ENCODE measurements around the gene TNNT2.

TNNT2 gene

DNA sequence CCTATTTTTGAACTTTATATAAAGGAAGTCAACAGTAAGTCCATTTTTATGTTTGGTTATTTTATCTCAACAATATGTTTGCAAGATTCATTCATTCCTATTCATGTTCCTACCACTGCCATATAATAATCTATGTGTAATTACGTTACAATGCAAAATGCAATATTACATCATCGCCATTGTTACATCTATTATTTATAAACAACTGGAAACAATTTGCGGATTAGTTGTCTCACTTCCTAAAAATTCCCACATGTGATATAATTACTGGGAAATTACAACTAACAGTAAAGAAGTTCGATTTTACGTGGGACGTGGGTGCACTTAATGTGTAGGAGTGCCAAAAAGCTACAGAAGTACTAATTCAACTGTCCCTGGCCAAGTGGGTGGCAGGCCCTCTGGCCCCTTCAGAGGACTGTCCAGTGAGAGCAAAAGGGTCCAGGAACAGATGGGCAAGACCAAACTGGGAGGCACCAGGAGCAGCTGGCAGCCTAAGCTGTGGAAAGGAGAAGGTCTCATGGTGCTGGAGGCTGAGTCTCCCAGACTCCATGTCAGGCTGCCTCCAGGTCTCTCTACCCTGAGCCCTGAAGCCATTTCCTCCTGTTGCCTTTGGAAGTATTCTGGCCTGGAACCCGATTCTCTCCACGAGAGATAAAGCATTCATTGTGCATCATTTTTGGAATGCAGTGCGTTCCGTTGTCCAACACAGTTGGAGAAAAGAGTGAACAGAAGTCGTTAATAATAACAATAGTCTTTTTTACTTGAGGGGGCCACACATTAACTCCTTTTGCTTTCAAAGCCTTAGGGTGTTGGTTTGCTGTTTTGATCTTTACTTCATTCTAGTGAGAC, 42.9 kb downstream of the TNNT2 start:
- no peak for TF ChIP-seq ZNF274 (IDR thresholded peaks at IDR 0.05; ENCODE audit: low read depth, low read length)
- H3K4me3 ChIP-seq (ENCODE audit: low read length), result no peak overlapping the region

DNA sequence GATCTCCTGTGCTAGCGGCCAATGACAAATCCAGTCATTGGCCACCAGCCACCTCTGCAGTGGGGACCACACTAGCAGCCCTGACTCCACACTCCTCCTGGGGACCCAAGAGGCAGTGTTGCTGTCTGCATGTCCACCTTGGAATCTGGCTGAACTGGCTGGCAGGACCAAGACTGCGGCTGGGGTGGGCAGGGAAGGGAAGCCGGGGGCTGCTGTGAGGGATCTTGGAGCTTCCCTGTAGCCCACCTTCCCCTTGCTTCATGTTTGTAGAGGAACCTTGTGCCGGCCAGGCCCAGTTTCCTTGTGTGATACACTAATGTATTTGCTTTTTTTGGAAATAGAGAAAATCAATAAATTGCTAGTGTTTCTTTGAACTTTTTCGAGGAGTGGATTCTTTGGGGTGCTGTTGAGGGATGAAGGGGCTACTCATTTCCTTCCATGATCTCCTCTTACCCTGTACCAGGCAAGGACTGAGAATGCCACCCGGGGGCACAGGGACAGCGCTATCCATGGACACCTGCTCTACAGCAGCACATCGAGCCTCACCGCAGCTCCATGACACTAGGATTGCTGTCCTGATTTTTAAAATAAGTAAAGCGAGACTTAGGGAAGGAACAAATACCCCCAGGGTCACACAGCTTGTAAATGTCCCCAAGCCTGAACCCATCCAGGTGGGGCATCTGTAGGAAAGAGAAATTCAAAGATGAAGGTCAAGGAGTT, 44.7 kb downstream of the TNNT2 start:
- no peak overlapping the region for H3K4me3 ChIP-seq (ENCODE audit: low read length)

DNA sequence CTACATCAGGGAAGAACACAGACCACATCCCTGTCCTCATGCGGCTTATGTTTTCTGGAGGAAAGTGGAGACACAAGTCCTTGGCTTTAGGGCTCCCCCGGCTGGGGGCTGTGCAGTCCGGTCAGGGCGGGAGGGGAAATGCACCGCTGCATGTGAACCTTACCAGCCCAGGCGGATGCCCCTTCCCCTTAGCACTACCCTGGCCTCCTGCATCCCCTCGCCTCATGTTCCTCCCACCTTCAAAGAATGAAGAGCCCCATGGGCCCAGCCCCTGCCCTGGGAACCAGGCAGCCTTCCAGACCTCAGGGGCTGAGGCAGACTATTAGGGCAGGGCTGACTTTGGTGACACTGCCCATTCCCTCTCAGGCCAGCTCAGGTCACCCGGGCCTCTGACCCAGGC, 45.5 kb downstream of the TNNT2 start:
- H3K4me3 ChIP-seq (ENCODE audit: low read length), result no peak overlapping the region
- TF ChIP-seq ZNF274 (IDR thresholded peaks at IDR 0.05; ENCODE audit: low read depth, low read length), result no peak

More for the DNA sequence above, 44.7 kb downstream of the TNNT2 start:
- no peak for TF ChIP-seq ZNF274 (IDR thresholded peaks at IDR 0.05; ENCODE audit: low read depth, low read length)

DNA sequence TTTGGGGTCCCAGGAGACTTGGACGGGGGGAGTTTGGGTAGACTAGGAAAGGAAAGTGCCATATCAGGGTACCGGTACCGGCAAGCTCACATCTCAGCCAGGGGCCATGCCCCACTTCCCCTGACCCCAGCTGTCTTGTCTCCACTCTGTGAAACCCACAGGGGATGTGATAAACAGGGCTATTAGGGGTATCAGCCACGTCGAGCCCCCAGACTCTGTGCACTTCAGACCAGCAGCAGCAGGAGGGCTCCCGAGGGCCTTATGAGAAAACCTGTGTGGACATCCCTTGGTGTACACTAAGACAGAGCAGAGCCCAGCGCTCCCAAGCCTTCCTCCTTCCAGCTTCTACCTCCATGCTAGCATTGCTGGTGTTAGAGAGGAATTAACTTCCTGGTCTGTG, 46.3 kb downstream of the TNNT2 start:
- no peak for TF ChIP-seq ZNF274 (IDR thresholded peaks at IDR 0.05; ENCODE audit: low read depth, low read length)
- H3K4me3 ChIP-seq (ENCODE audit: low read length), result no peak overlapping the region

DNA sequence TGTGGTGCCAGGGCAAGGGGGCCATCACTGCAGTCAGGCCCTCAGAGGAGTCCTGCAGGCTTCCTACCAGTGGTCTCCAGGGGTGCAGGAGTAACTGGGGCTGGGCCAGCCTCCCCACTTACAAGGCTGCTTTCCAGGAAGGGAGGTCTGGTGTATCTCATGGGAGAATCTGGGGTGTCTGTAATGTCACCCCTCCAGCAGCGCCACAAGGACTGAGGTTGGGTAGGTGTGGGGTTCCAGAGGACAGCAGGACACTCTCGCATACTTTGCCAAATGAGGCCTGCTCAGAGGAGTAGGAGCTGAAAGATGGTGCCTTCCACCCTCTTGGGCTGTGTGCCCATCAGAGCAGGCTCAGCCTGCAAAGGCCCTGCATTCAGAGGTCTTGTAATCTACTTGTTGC, 46.9 kb downstream of the TNNT2 start:
- no peak for TF ChIP-seq ZNF274 (IDR thresholded peaks at IDR 0.05; ENCODE audit: low read depth, low read length)
- H3K4me3 ChIP-seq (ENCODE audit: low read length), result no peak overlapping the region

DNA sequence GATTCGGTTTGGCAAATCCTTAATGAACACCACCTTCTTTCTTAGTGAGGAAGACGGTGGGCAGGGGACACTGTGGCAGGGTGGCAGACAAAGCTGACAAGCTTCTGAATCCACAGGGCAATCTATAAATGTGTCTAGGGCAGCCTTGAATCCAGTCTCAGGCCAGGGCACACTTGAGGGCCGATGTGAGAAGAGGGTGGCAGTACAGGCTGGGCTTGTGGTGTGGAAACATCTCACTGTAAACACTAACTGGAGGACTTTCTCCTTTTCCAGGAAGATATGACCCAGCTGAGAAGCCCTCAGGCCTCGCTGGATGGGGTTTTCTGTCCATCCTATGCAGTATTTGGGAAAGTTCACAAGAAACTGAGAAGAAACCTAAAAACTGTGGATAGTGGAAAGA, 47.7 kb downstream of the TNNT2 start:
- no peak for TF ChIP-seq ZNF274 (IDR thresholded peaks at IDR 0.05; ENCODE audit: low read depth, low read length)
- no peak overlapping the region for H3K4me3 ChIP-seq (ENCODE audit: low read length)

DNA sequence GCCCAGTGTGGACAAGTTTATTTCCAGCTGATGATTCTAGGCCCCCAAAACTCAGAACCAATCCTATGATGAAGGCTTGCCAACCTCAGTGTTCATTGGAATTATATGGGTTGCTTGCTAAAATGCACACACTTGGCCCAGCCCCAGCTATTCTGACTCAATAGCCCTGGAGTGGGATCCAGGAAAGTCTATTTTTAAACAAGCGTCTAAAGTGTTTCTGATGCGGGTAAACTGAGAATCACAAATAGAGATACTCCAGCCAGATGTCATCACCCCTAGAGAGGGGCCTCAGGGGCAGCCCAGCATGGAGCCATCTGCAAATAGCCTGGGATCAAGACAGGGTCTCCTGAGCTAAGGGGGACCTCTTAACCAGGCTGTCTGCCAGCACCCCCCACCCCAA, 48.2 kb downstream of the TNNT2 start:
- H3K4me3 ChIP-seq (ENCODE audit: low read length), result no peak overlapping the region
- no peak for TF ChIP-seq ZNF274 (IDR thresholded peaks at IDR 0.05; ENCODE audit: low read depth, low read length)

DNA sequence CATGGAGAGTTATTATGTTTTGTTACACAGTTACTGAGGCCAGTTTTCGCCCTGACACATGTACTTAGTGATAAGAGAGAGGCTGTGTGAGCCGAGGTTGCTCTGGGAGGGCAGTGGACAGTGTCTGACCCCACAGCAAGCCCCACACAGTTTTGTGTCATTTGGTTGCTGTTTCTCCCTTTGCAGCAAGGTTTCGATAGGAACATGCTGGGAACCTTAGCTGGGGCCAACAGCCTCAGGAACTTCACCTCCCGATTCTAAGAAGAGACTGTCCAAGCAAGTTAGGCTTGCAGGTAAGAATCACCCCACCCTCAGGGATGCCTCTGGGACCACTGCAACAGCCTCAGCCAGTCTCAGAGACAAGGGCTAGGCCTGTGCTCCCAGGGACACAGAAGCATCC, 48.9 kb downstream of the TNNT2 start:
- no peak for TF ChIP-seq ZNF274 (IDR thresholded peaks at IDR 0.05; ENCODE audit: low read depth, low read length)

DNA sequence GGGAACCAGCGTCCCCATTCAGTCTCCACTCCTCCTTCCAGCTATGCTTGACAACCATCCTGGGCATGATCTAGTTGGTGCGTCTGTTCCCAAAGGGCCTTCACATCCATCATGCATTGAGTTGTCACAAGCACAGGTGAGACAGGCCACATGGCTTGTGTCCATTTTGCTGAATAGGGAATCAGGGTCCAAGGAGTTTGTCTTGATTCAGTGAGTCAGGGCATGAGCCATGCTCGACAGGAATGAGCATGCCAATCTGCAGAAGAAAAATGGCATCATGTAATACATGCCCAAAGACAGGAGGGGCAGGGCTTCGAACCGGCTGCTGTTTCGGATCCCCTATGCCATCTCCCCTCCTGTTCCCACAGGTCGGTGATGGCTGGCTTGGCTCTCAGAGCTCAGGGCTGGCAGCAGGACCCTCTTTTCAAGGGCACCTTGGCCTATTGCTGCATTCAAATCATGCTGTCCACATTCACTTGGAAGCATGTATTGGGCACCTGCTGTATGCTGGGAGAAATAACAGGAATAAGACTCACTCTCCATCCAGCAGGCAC, 49.7 kb downstream of the TNNT2 start:
- no peak for TF ChIP-seq ZNF274 (IDR thresholded peaks at IDR 0.05; ENCODE audit: low read depth, low read length)
- H3K4me3 ChIP-seq (ENCODE audit: low read length), result no peak overlapping the region

More for the DNA sequence above, 48.9 kb downstream of the TNNT2 start:
- H3K4me3 ChIP-seq (ENCODE audit: low read length), result no peak overlapping the region

DNA sequence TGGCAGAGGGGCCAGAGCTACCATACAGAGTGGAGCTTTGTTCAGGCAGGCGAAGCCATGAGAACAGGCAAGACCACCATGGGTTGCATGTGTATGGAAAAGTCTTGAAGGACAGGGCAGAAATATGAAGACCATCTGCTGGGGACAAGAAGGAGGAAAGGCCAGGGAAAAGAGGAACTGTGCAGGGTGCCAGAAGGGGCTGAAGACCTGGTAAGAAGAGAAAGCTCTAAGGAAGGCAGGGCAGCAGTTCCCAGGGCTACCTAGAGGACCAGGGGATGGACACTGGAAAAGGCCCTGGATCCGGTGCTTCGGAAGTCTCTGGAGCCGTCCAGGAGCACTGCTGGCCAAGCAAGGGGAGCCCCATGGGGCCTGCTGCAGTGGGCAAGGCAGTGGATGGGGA, 50.8 kb downstream of the TNNT2 start:
- TF ChIP-seq ZNF274 (IDR thresholded peaks at IDR 0.05; ENCODE audit: low read depth, low read length), result no peak
- no peak overlapping the region for H3K4me3 ChIP-seq (ENCODE audit: low read length)

DNA sequence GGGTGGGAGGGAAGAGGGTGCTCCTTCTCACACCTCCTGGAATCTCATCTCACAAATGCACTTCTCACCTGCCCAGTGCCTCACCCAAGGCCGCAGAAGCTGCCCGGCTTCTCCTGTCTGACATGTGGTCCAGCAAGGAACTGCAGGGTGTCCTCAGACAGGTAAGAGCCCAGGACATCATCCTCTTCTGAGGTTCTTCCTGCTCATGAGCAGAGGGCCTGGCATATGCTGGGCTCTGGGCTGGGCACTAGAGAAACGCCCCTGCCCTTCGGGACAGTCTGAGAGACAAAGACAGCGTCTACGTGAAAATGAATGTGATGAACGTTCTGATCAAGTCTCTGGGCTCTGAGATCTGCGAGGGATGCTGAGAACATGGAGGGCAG, 51.8 kb downstream of the TNNT2 start:
- no peak overlapping the region for H3K4me3 ChIP-seq (ENCODE audit: low read length)
- no peak for TF ChIP-seq ZNF274 (IDR thresholded peaks at IDR 0.05; ENCODE audit: low read depth, low read length)

DNA sequence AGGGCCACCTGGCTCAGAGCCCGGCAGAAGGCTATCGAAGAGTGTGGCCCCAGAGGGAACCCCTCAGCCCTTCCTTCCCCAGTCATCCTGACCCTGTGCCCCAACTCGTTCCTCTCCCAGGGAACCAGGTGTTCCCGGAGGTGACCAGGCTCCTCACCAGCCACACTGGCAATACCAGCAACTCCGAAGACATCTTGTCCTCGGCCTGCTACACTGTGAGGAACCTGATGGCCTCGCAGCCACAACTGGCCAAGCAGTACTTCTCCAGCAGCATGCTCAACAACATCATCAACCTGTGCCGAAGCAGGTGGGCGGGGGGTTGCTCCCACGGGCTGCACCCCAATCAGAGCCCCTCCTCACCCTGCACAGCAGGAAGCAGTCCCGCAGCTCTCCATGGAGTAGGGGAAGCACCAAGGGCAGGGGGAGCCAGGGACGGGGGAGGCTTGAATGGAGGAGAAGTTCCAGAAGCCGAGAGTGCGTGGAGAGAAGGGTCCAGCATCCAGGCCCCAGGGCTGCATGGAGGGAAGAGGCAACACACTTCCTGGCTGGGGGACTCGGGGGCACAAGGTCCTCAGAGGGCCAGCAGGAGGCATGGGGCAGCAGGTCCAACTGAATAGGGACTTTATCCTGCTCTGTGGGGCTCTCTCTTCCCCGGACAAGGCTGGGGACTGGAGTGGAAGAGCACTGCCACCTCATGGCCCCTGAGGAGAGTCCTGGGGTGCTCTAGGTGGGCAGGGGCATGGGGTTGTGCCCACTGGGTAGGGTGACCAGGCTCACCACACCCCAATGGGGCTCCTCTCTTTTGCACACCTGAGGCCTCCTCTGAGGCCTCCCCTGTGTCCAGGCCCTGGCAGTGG, 52.4 kb downstream of the TNNT2 start:
- H3K4me3 ChIP-seq (ENCODE audit: low read length), result no peak overlapping the region
- no peak for TF ChIP-seq ZNF274 (IDR thresholded peaks at IDR 0.05; ENCODE audit: low read depth, low read length)

DNA sequence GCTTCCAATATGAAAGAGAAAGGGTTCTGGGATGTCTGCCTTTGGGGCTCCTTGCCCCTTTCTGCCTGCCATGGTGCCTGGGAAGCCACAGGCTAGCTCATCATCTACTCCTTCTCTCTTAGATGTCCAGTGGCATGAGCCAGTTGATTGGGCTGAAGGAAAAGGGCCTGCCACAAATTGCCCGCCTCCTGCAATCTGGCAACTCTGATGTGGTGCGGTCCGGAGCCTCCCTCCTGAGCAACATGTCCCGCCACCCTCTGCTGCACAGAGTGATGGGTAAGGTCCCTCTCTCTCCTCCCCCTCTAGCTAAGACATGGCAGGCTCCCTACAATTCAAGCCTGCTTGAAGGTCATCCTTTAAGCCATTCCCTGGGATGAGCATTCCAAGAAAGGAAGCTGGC, 53.2 kb downstream of the TNNT2 start:
- H3K4me3 ChIP-seq (ENCODE audit: low read length), result no peak overlapping the region
- TF ChIP-seq ZNF274 (IDR thresholded peaks at IDR 0.05; ENCODE audit: low read depth, low read length), result no peak

All from GM08714 (cell line).